Adipocyte (in vitro differentiated cells): Measurements from ENCODE around the gene LNX1.

ENCODE experiments used
- DNase-seq: peaks from one replicate; pipeline ENCODE4 v3.0.0-alpha.2; 2015; ENCODE audit warnings: low read depth
- H3K27me3 ChIP-seq: replicated peaks from 2 replicates; pipeline ENCODE4 v1.7.0; 2013; ENCODE audit warnings: mild to moderate bottlenecking, low read length, moderate library complexity; ENCODE audit not compliant: control insufficient read depth, insufficient read depth
- H3K36me3 ChIP-seq: 2 replicates; pipeline ENCODE4 v1.7.0; 2013; ENCODE audit warnings: low read length, mild to moderate bottlenecking, moderate library complexity; ENCODE audit not compliant: control insufficient read depth, insufficient read depth, severe bottlenecking
- H3K4me1 ChIP-seq: 2 replicates; pipeline ENCODE4 v1.7.0; 2013; ENCODE audit warnings: mild to moderate bottlenecking, low read length, moderate library complexity; ENCODE audit not compliant: control insufficient read depth, insufficient read depth
- H3K4me3 ChIP-seq: 2 replicates; pipeline ENCODE4 v1.7.0; 2013; ENCODE audit warnings: mild to moderate bottlenecking, low read length, moderate library complexity
- H3K9ac ChIP-seq: 2 replicates; pipeline ENCODE4 v1.7.0; 2013; ENCODE audit warnings: mild to moderate bottlenecking, low read length, moderate library complexity
- H3K9me3 ChIP-seq: 2 replicates; pipeline ENCODE4 v1.7.0; 2013; ENCODE audit warnings: mild to moderate bottlenecking, low read length, moderate library complexity; ENCODE audit not compliant: control insufficient read depth

The LNX1 gene

GRCh38 chr4:53572600-53572994, 18.7 kb downstream of the LNX1 start:
- Histone ChIP-seq H3K9me3 (no peaks in the 10 kb centered on the region), H3K27me3 (no peaks in the 10 kb centered on the region), H3K36me3 (no peaks in the 10 kb centered on the region), H3K4me3 (no peak overlapping the region), H3K9ac (no peak overlapping the region), H3K4me1 (peaks cover 10% of the 10 kb centered on the region)
- DNase-seq, result no peak

- Histone ChIP-seq H3K9ac (no peak overlapping the region), H3K4me1 (peaks cover 8% of the 10 kb centered on the region), H3K36me3 (no peaks in the 10 kb centered on the region), H3K27me3 (no peaks in the 10 kb centered on the region), H3K9me3 (no peaks in the 10 kb centered on the region), H3K4me3 (no peak overlapping the region)
- DNase-seq, result no peak
These were observed 19.2 kb downstream of the LNX1 start for GRCh38 chr4:53571936-53572599.

GRCh38 chr4:53563824-53564223, 27.5 kb downstream of the LNX1 start:
- H3K4me3 ChIP-seq, result no peak overlapping the region
- no peaks in the 10 kb centered on the region for H3K27me3 ChIP-seq
- H3K36me3 ChIP-seq, result no peaks in the 10 kb centered on the region
- H3K9ac ChIP-seq, result no peak overlapping the region
- H3K9me3 ChIP-seq, result no peaks in the 10 kb centered on the region
- peak; percentile 54 for DNase-seq
- H3K4me1 ChIP-seq, result peaks cover 1% of the 10 kb centered on the region

- no peaks in the 10 kb centered on the region for H3K27me3 ChIP-seq
- no peak overlapping the region for H3K4me3 ChIP-seq
- no peak for DNase-seq
- peaks cover 5% of the 10 kb centered on the region for H3K4me1 ChIP-seq
- H3K9me3 ChIP-seq, result no peaks in the 10 kb centered on the region
- no peak overlapping the region for H3K9ac ChIP-seq
- H3K36me3 ChIP-seq, result no peaks in the 10 kb centered on the region
These were observed 28.9 kb downstream of the LNX1 start for GRCh38 chr4:53562409-53562808.

GRCh38 chr4:53559021-53559620, 32.2 kb downstream of the LNX1 start:
- DNase-seq, result no peak
- Histone ChIP-seq H3K4me3 (no peak overlapping the region), H3K27me3 (no peaks in the 10 kb centered on the region), H3K36me3 (no peaks in the 10 kb centered on the region), H3K9ac (no peak overlapping the region), H3K9me3 (no peaks in the 10 kb centered on the region), H3K4me1 (peaks cover 5% of the 10 kb centered on the region)

- Histone ChIP-seq H3K27me3 (no peaks in the 10 kb centered on the region), H3K36me3 (no peaks in the 10 kb centered on the region), H3K4me3 (no peak overlapping the region), H3K4me1 (peaks cover 5% of the 10 kb centered on the region), H3K9ac (no peak overlapping the region), H3K9me3 (no peaks in the 10 kb centered on the region)
- DNase-seq, result peak; percentile 40
These were observed 33.1 kb downstream of the LNX1 start for GRCh38 chr4:53558065-53558801.

GRCh38 chr4:53557669-53558064, 33.6 kb downstream of the LNX1 start:
- no peak overlapping the region for H3K4me3 ChIP-seq
- no peak overlapping the region for H3K9ac ChIP-seq
- H3K27me3 ChIP-seq, result no peaks in the 10 kb centered on the region
- H3K36me3 ChIP-seq, result no peaks in the 10 kb centered on the region
- H3K4me1 ChIP-seq, result peaks cover 5% of the 10 kb centered on the region
- no peak for DNase-seq
- no peaks in the 10 kb centered on the region for H3K9me3 ChIP-seq

GRCh38 chr4:53556651-53557050, 34.6 kb downstream of the LNX1 start:
- Histone ChIP-seq H3K36me3 (no peaks in the 10 kb centered on the region), H3K27me3 (no peaks in the 10 kb centered on the region), H3K4me3 (no peak overlapping the region), H3K4me1 (peaks cover 5% of the 10 kb centered on the region), H3K9ac (no peak overlapping the region), H3K9me3 (no peaks in the 10 kb centered on the region)
- DNase-seq, result no peak

- H3K4me3 ChIP-seq, result no peak overlapping the region
- peaks cover 2% of the 10 kb centered on the region for H3K4me1 ChIP-seq
- H3K36me3 ChIP-seq, result no peaks in the 10 kb centered on the region
- no peak for DNase-seq
- no peaks in the 10 kb centered on the region for H3K9me3 ChIP-seq
- no peaks in the 10 kb centered on the region for H3K27me3 ChIP-seq
- H3K9ac ChIP-seq, result no peak overlapping the region
These were observed 37.6 kb downstream of the LNX1 start for GRCh38 chr4:53553486-53554210.

GRCh38 chr4:53552711-53553110, 38.6 kb downstream of the LNX1 start:
- no peak for DNase-seq
- H3K27me3 ChIP-seq, result no peaks in the 10 kb centered on the region
- no peak overlapping the region for H3K4me3 ChIP-seq
- H3K36me3 ChIP-seq, result no peaks in the 10 kb centered on the region
- no peaks in the 10 kb centered on the region for H3K4me1 ChIP-seq
- H3K9me3 ChIP-seq, result no peaks in the 10 kb centered on the region
- H3K9ac ChIP-seq, result no peak overlapping the region

GRCh38 chr4:53551958-53552357, 39.3 kb downstream of the LNX1 start:
- Histone ChIP-seq H3K9ac (no peak overlapping the region), H3K4me1 (no peaks in the 10 kb centered on the region), H3K9me3 (no peaks in the 10 kb centered on the region), H3K4me3 (no peak overlapping the region), H3K27me3 (no peaks in the 10 kb centered on the region), H3K36me3 (no peaks in the 10 kb centered on the region)
- no peak for DNase-seq
